GM12865 (cell line): Measurements from ENCODE around the gene CIAO2B.

Source experiments
- DNase-seq: peaks from one replicate; pipeline ENCODE4 v3.0.0; 2010; ENCODE audit warnings: low read depth
- H3K4me3 ChIP-seq: 2 replicates; pipeline ENCODE4 v1.5.1; 2011; ENCODE audit warnings: mild to moderate bottlenecking, low read depth, low read length, control low read depth
- TF ChIP-seq, protein P1 (sequence below): IDR thresholded peaks from 2 replicates; pipeline ENCODE4 v1.5.1; 2011; ENCODE audit warnings: low read length, control low read depth, low read depth, inconsistent platforms; ENCODE audit not compliant: insufficient read depth; ENCODE audit errors: missing control alignments

Gene CIAO2B

GRCh38 chr16:66911801-66912200 is 22.4 kb downstream of the CIAO2B start:
- DNase-seq = no peak
- H3K4me3 ChIP-seq = no peak overlapping the region
- TF ChIP-seq, protein P1, sequence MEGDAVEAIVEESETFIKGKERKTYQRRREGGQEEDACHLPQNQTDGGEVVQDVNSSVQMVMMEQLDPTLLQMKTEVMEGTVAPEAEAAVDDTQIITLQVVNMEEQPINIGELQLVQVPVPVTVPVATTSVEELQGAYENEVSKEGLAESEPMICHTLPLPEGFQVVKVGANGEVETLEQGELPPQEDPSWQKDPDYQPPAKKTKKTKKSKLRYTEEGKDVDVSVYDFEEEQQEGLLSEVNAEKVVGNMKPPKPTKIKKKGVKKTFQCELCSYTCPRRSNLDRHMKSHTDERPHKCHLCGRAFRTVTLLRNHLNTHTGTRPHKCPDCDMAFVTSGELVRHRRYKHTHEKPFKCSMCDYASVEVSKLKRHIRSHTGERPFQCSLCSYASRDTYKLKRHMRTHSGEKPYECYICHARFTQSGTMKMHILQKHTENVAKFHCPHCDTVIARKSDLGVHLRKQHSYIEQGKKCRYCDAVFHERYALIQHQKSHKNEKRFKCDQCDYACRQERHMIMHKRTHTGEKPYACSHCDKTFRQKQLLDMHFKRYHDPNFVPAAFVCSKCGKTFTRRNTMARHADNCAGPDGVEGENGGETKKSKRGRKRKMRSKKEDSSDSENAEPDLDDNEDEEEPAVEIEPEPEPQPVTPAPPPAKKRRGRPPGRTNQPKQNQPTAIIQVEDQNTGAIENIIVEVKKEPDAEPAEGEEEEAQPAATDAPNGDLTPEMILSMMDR = no peak

DNA sequence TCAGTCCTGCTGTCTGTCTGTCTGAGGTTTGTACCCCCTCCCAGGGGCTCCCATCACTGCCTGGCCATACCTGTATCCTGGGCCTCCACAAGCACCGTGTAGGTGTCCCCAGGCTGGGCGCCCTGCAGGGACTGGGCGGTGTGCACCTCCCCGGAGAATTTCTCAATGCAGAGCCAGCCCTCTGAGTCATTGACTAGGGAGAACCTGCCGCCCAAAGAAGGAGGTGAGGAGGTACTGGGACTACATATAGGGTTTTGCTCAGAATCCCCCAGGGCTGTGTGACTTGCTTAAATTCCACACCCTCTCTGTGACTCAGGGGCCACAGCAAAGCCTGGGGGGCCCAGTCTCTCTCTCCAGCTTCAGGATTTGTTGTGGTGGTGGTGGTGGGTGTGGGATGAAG is 23.1 kb downstream of the CIAO2B start:
- no peak overlapping the region for H3K4me3 ChIP-seq
- DNase-seq = no peak
- TF ChIP-seq, protein P1 = no peak

DNA sequence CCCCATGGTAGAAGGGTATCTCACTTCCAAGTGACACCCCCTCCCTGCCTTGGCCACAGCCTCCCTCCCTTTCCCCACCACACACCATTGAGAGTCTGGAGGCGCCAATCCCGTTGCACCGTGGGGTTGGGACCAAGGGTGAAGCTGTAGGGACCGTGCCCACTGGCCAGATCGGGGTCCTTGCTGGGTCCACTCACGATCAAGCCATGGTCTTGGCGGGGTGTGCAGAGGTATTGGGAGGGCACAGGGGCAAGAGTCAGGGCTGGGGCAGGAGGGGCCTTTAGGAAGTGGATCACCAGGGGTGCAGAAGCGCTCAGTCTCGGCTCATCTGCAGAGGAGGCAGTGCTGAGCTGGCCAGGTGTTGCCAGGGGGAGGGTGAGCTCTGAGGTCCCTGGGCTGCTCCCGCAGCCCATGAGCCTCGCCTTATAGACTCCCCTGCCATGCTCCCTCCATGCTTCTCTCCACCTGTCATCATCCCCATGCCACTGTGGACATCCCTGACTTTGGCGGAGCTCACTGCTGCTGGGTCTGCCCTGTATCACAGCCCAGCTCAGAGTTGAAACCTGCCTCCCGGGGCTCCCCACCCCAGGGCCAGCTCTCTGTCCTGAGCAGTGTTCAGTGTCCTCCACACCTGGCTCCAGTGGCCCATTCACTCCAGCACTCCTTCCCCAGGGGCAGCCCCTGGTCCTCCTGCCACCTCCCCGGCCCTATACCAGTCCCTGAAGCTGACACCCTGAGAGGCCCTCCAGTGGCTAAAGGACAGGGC is 23.8 kb downstream of the CIAO2B start:
- DNase-seq = no peak
- H3K4me3 ChIP-seq = no peak overlapping the region
- TF ChIP-seq, protein P1 = no peak

DNA sequence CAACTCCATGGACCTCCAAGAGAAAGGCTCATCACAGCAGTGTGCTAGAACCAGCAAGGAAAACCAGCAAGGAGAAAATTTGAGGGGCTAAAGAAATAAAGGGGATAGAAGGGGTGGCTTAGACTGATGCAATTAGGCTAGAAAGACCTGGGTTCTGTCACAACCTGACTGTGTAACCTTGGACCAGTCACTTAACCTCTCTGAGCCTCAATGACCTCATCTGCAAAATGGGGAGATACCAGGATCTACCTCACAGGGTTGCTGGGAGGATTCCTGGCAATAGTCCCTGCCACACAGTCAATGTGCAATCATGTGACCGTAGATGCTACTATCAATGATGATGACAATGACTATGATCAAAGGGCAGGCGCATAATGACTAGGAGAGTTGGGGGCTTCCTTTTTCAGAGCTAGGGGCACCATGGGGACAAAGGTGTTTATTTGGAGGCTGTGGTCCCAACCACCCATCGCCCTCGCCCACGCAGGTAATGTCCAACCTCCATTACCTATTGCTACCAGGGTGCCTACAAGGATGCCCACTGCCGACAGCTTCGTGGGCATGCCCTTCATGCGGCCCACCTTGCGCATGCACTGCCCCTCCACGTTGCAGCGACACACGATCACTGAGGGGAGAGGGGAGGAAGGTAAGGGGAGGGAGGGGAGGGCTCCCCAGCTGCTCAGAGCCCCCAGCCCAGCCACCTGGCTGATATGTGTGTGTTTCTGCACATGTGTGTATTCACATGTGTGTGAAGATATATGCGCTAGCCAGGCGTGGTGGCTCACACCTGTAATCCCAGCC is 25.2 kb downstream of the CIAO2B start:
- H3K4me3 ChIP-seq = no peak overlapping the region
- DNase-seq = no peak

GRCh38 chr16:66908116-66908515 is 26.1 kb downstream of the CIAO2B start:
- DNase-seq = no peak
- TF ChIP-seq, protein P1 = no peak
- H3K4me3 ChIP-seq = no peak overlapping the region

More for the DNA sequence above, 25.2 kb downstream of the CIAO2B start:
- TF ChIP-seq, protein P1 = no peak

GRCh38 chr16:66906916-66907836 is 27.0 kb downstream of the CIAO2B start:
- TF ChIP-seq, protein P1 = no peak
- H3K4me3 ChIP-seq = no peak overlapping the region
- DNase-seq = no peak
